H9 (cell line): Measurements from ENCODE around the gene CLEC2L. TPM values are rescaled to one million over a fixed set of nuclear protein-coding genes. Genes with fewer than 3 reads are reported as not detected.

Experiments used
- DNase-seq: peaks from one replicate; pipeline ENCODE4 v3.0.0-alpha.2; 2017
- H2AFZ ChIP-seq: one replicate; pipeline ENCODE4 v1.6.1; 2013; ENCODE audit warnings: mild to moderate bottlenecking, low read length, control low read depth, moderate library complexity
- H2AK5ac ChIP-seq: 2 replicates; pipeline ENCODE4 v1.6.1; 2013; ENCODE audit warnings: low read length, control low read depth, mixed read lengths; ENCODE audit not compliant: insufficient read length
- H2BK120ac ChIP-seq: one replicate; pipeline ENCODE4 v1.6.1; 2013; ENCODE audit warnings: low read depth, mild to moderate bottlenecking, low read length, control low read depth, inconsistent platforms; ENCODE audit not compliant: poor library complexity, severe bottlenecking
- H2BK12ac ChIP-seq: 2 replicates; pipeline ENCODE4 v1.6.1; 2013; ENCODE audit warnings: low read length, control low read depth, mixed read lengths, low read depth; ENCODE audit not compliant: insufficient read length
- H2BK15ac ChIP-seq: 2 replicates; pipeline ENCODE4 v1.6.1; 2013; ENCODE audit warnings: low read depth, low read length, control low read depth
- H2BK20ac ChIP-seq: one replicate; pipeline ENCODE4 v1.6.1; 2013; ENCODE audit warnings: low read depth, mild to moderate bottlenecking, low read length, control low read depth, inconsistent platforms; ENCODE audit not compliant: poor library complexity, severe bottlenecking
- H2BK5ac ChIP-seq: 2 replicates; pipeline ENCODE4 v1.6.1; 2013; ENCODE audit warnings: low read length, control low read depth, mixed read lengths; ENCODE audit not compliant: insufficient read length
- H3K14ac ChIP-seq: 2 replicates; pipeline ENCODE4 v1.6.1; 2013; ENCODE audit warnings: low read length, control low read depth; ENCODE audit not compliant: insufficient read depth
- H3K18ac ChIP-seq: 2 replicates; pipeline ENCODE4 v1.6.1; 2013; ENCODE audit warnings: low read depth, mild to moderate bottlenecking, mixed read lengths, low read length, control low read depth; ENCODE audit not compliant: insufficient read length
- H3K23ac ChIP-seq: 2 replicates; pipeline ENCODE4 v1.6.1; 2013; ENCODE audit warnings: low read length, control low read depth, mixed read lengths, low read depth; ENCODE audit not compliant: insufficient read length
- H3K23me2 ChIP-seq: 2 replicates; pipeline ENCODE4 v1.6.1; 2013; ENCODE audit warnings: low read depth, mild to moderate bottlenecking, mixed read lengths, low read length, control low read depth; ENCODE audit not compliant: insufficient read length, poor library complexity, severe bottlenecking
- H3K27ac ChIP-seq: 2 replicates; pipeline ENCODE4 v1.5.1; 2013; ENCODE audit warnings: low read length, control low read depth, mixed read lengths, low read depth; ENCODE audit not compliant: insufficient read length
- H3K27me3 ChIP-seq: 2 replicates; pipeline ENCODE4 v1.6.1; 2013; ENCODE audit warnings: low read length, control low read depth, inconsistent platforms; ENCODE audit not compliant: insufficient read depth
- H3K4ac ChIP-seq: 2 replicates; pipeline ENCODE4 v1.6.1; 2013; ENCODE audit warnings: low read depth, mild to moderate bottlenecking, control low read depth, inconsistent platforms, low read length, moderate library complexity
- H3K4me1 ChIP-seq: 2 replicates; pipeline ENCODE4 v1.6.1; 2013; ENCODE audit warnings: low read length, control low read depth, inconsistent platforms; ENCODE audit not compliant: insufficient read depth
- H3K4me2 ChIP-seq: 2 replicates; pipeline ENCODE4 v1.6.1; 2013; ENCODE audit warnings: low read length, control low read depth, mixed read lengths; ENCODE audit not compliant: insufficient read length, insufficient read depth
- H3K56ac ChIP-seq: 2 replicates; pipeline ENCODE4 v1.6.1; 2013; ENCODE audit warnings: low read depth, mild to moderate bottlenecking, mixed read lengths, low read length, control low read depth; ENCODE audit not compliant: insufficient read length
- H3K79me1 ChIP-seq: 2 replicates; pipeline ENCODE4 v1.6.1; 2013; ENCODE audit warnings: low read depth, mild to moderate bottlenecking, moderate library complexity, low read length, control low read depth, inconsistent platforms; ENCODE audit not compliant: insufficient read depth, poor library complexity, severe bottlenecking
- H3K79me2 ChIP-seq: 2 replicates; pipeline ENCODE4 v1.6.1; 2013; ENCODE audit warnings: low read length, control low read depth, inconsistent platforms; ENCODE audit not compliant: insufficient read depth
- H3K9ac ChIP-seq: 2 replicates; pipeline ENCODE4 v1.6.1; 2013; ENCODE audit warnings: low read length, control low read depth, mixed read lengths; ENCODE audit not compliant: insufficient read length; ENCODE audit errors: extremely low read depth
- H3K9me3 ChIP-seq: one replicate; pipeline ENCODE4 v1.6.1; 2013; ENCODE audit warnings: low read depth, low read length, inconsistent platforms; ENCODE audit not compliant: control insufficient read depth
- H3T11ph ChIP-seq: one replicate; pipeline ENCODE4 v1.6.1; 2013; ENCODE audit warnings: mild to moderate bottlenecking, low read length, control low read depth, inconsistent platforms
- H4K20me1 ChIP-seq: one replicate; pipeline ENCODE4 v1.6.1; 2013; ENCODE audit not compliant: control insufficient read depth, insufficient read length, insufficient read depth
- H4K5ac ChIP-seq: 2 replicates; pipeline ENCODE4 v1.6.1; 2013; ENCODE audit warnings: low read depth, mild to moderate bottlenecking, mixed read lengths, low read length, control low read depth; ENCODE audit not compliant: insufficient read length
- H4K8ac ChIP-seq: replicated peaks from 2 replicates; pipeline ENCODE4 v1.6.1; 2013; ENCODE audit warnings: low read length, control low read depth, mixed read lengths, low read depth; ENCODE audit not compliant: insufficient read length
- H4K91ac ChIP-seq: 2 replicates; pipeline ENCODE4 v1.6.1; 2013; ENCODE audit warnings: low read depth, mild to moderate bottlenecking, moderate library complexity, mixed read lengths, low read length, control low read depth; ENCODE audit not compliant: insufficient read length
- H3K27ac Mint-ChIP-seq, 3 experiments: 2 replicates in 2 of 3; 3 replicates in 1 of 3; pipeline ENCODE4 v1.8.0; 2020 to 2021; ENCODE audit warnings: mixed read lengths in 3 of 3, mild to moderate bottlenecking in 1 of 3, moderate library complexity in 1 of 3
- H3K27me3 Mint-ChIP-seq: 2 replicates; pipeline ENCODE4 v1.8.0; 2021; ENCODE audit warnings: low read depth, mild to moderate bottlenecking, moderate library complexity, mixed read lengths
- H3K36me3 Mint-ChIP-seq, 3 experiments: 2 replicates in 2 of 3; 3 replicates in 1 of 3; pipeline ENCODE4 v1.8.0; 2020 to 2021; ENCODE audit warnings: low read depth in 3 of 3, mixed read lengths in 3 of 3; ENCODE audit not compliant: insufficient read depth in 1 of 3
- H3K4me1 Mint-ChIP-seq, 2 experiments: 2 replicates each; pipeline ENCODE4 v1.8.0; 2020; ENCODE audit warnings: mixed read lengths in 2 of 2
- H3K4me3 Mint-ChIP-seq, 2 experiments: 2 replicates in 1 of 2; 3 replicates in 1 of 2; pipeline ENCODE4 v1.8.0; 2020 to 2021; ENCODE audit warnings: mild to moderate bottlenecking in 2 of 2, mixed read lengths in 2 of 2, moderate library complexity in 1 of 2
- H3K9me3 Mint-ChIP-seq, 2 experiments: 2 replicates in 1 of 2; 3 replicates in 1 of 2; pipeline ENCODE4 v1.8.0; 2020; ENCODE audit warnings: mild to moderate bottlenecking in 2 of 2, mixed read lengths in 2 of 2, moderate library complexity in 1 of 2
- WGBS: extraction: QIAGEN DNeasy Blood & Tissue Kit; methylation state at CpG from one replicate; pipeline ENCODE4 v1.1.7; 2013; ENCODE audit warnings: missing lambda C conversion rate, low lambda C conversion rate, mixed read lengths; ENCODE audit not compliant: insufficient read length; ENCODE audit errors: extremely low coverage; 5-methylcytosine and 5-hydroxymethylcytosine counted together
- total RNA-seq: library from RNA; stranded (reverse); gene quantifications from 2 replicates; pipeline ENCODE4 v1.2.1, GENCODE V29; 2021
- TF ChIP-seq, protein P1 (sequence below): fragments of 200-600 bp; sonication (generic); conservative IDR thresholded peaks from 3 replicates; pipeline ENCODE4 v1.8.0; 2021; ENCODE audit warnings: antibody characterized with exemption, mild to moderate bottlenecking

The CLEC2L gene
- total RNA-seq, 1 experiment from 2014 or later = 0.74 TPM

GRCh38 chr7:139576179-139576973 is 52.9 kb downstream of the CLEC2L start:
- Histone ChIP-seq H3K23me2 (no peaks in the 10 kb centered on the region), H3K27ac (no peak overlapping the region), H2AK5ac (no peak overlapping the region), H3T11ph (no peak overlapping the region), H3K4ac (no peak overlapping the region), H2BK12ac (no peak overlapping the region), H3K4me1 (no peaks in the 10 kb centered on the region), H3K9ac (no peak overlapping the region), H3K56ac (no peak overlapping the region), H3K14ac (no peak overlapping the region; the same call in 1 of the 2 replicates), H3K79me2 (no peaks in the 10 kb centered on the region), H4K20me1 (no peaks in the 10 kb centered on the region), H2BK120ac (no peak overlapping the region), H2BK5ac (no peak overlapping the region), H4K91ac (no peak overlapping the region), H3K18ac (no peak overlapping the region), H3K4me2 (no peak overlapping the region), H3K9me3 (no peaks in the 10 kb centered on the region), H4K5ac (no peak overlapping the region), H4K8ac (no peak overlapping the region), H3K79me1 (no peaks in the 10 kb centered on the region), H2BK20ac (no peak overlapping the region), H3K27me3 (no peaks in the 10 kb centered on the region), H2BK15ac (no peak overlapping the region), H3K23ac (no peak overlapping the region), H2AFZ (no peak overlapping the region)
- H3K27ac Mint-ChIP-seq = no peak overlapping the region; a peak in 1 of 7 replicates
- no peak overlapping the region for H3K4me3 Mint-ChIP-seq
- WGBS = no CpG with 5 or more reads among the region's 11 CpGs
- H3K9me3 Mint-ChIP-seq = no peaks in the 10 kb centered on the region
- peaks cover 0 to 8% (median 0%) of the 10 kb centered on the region in 3 experiments; a peak in 2 of 7 replicates for H3K36me3 Mint-ChIP-seq
- H3K4me1 Mint-ChIP-seq = peaks cover 0 to 5% of the 10 kb centered on the region in 2 experiments; a peak in 1 of 4 replicates
- DNase-seq = peak; percentile 18
- H3K27me3 Mint-ChIP-seq = no peaks in the 10 kb centered on the region
- TF ChIP-seq, protein P1, sequence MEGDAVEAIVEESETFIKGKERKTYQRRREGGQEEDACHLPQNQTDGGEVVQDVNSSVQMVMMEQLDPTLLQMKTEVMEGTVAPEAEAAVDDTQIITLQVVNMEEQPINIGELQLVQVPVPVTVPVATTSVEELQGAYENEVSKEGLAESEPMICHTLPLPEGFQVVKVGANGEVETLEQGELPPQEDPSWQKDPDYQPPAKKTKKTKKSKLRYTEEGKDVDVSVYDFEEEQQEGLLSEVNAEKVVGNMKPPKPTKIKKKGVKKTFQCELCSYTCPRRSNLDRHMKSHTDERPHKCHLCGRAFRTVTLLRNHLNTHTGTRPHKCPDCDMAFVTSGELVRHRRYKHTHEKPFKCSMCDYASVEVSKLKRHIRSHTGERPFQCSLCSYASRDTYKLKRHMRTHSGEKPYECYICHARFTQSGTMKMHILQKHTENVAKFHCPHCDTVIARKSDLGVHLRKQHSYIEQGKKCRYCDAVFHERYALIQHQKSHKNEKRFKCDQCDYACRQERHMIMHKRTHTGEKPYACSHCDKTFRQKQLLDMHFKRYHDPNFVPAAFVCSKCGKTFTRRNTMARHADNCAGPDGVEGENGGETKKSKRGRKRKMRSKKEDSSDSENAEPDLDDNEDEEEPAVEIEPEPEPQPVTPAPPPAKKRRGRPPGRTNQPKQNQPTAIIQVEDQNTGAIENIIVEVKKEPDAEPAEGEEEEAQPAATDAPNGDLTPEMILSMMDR = no peak
